HCEC 1CT (cell line): ENCODE measurements around the gene GPR135.
"Not testable (repeated sequence)": the region's sequence is repeated elsewhere in the genome, so short reads cannot be mapped to it uniquely, and the experiment has no call there.

Experiments
- DNase-seq: peaks from one replicate; pipeline ENCODE4 v3.0.0-alpha.2; 2017

GPR135 gene

DNA sequence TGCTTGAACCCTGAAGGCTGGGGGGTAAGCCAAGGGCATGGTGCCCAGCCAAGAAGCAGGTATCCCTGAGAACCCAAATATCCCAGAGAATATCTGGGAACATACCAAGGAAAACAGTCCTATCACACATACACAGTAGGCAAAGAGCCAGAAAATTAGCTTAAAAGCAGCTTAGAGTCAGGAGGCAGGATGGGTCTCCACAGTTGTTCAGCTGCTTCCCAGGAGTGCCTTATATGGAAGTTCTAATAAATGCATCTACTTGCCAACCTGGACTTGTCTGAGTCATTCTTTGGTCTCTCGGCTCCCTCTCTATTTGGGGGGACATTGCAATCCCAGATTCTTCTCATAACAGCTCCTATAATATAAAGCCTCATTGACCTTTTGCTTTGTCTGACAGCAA, 9.0 kb upstream of the GPR135 start:
- peak; percentile 72 for DNase-seq

DNA sequence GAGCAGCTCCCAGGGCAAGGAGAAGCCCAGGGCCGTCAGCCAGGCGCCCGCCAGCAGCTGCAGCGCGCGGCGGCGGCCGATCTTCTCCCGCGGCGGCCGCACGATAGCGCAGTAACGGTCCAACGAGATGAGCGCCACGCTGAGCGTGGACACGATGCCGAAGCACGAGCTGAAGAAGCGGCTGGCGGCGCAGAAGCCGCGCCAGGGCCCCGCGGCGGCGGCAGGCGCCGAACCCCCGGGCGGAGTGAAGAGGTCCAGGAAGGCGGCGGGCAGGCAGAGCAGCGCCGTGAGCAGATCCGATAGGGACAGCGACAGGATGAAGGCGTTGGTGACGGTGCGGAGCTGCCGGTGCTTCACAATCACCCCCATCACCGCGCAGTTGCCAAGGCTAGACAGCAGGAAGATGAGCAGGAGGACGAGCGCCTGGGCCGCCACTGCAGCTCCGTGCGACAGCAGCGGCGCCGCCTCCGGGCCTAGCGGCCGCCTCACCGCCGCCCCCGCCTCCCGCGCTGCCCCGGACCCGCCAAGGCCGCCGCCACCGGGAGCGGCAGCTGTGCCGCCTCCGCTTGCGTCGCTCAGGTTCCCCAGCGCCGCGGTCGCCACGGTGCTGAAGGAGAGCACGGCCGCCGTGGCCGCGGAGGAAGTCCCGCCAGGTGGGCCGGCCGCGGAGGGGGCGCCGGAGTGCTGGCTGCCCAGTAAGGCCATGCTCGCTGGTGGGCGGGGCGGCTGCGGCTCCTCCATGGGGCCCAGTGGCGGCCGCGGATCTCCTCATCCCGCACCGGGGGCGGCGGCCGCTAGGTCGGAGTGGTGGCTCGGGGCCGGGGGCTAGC, 479 bp downstream of the GPR135 start:
- DNase-seq = peak; percentile 34

DNA sequence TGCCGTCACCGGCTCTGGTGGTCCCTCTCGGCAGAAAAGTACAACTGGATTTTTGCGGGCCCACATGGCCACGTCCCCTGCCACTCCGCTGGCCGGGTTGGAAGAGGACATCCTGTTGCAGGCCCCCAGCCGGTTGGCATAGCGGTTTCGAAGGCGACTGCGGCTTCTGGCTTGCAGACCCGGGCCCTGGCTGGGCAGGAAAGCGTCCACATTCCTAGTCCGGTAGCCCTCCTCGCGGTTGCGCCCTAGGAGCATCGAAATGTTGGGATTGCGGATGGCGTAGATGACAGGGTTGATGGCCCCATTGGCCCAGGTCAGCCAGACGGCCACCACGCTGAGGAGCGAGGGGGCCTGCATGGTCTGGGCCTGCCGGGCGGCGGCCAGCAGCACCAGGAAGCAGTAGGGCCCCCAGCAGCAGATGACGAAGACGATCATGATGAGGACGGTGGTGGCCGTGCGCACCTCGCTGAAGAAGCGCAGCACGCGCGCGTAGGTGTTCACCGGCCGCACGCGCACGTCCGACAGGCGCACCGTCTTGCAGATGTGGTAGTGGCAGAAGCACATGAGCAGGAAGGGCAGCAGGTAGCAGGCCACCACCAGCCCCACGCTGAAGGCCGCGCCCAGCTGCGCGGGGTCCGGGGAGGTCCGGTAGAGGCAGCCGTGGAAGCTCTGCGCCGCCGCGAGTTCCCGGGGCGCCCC, 1.2 kb downstream of the GPR135 start:
- DNase-seq = no peak

DNA sequence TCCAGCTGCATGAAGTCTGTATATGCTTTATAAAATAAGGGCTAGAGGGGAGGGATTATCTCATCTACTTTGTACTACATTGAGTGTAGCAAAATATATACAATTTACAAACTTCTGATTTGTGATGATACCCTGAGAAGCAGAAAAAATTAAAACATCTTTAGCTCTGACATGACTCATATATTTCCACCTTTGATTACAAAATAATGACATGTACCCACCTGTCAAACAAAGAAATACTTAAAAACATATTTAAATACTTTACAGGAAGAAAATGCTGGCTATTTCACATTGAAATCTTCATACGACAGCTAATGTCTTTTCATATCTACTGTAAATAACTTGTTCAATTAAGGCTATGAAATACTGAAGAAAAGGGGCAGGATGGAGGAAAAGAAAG, 3.3 kb downstream of the GPR135 start:
- no peak for DNase-seq

DNA sequence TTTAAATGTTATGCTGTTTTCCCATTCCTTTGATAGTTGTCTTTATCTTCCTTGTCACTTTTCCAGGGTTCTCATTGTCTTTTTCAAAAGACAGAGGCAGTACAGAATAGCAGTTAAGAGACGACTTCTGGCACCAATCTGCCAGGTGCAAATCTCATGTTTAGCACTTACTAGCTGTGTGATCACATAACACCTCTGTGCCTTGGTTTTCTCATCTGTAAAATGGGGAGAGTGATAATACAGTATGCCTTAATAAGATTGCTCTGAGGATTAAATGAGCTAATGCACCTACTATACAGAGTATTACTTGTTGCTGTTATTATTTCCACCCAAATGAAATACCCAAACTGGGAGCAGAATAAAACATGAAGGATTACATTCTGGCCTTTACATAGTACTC, 4.8 kb downstream of the GPR135 start:
- no peak for DNase-seq

DNA sequence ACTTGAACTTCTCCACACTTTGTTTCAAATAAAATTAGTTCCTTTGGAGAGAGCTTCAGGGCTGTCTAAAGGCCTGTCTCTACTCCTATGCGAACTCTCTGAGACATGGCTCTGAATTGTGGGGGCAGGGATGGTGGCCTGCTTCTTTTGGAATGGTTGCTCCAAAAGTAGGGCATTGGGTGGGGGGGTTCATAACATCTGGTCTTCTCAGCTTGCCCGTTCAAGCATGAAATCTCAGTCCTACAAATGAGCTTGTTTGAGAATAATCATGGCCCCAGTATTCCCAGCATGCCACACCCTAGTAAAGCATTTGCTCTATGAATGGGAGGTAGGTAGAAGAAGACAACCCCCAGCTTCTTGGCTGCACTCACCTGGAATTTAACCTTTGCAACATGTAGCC, 6.7 kb downstream of the GPR135 start:
- no peak for DNase-seq

DNA sequence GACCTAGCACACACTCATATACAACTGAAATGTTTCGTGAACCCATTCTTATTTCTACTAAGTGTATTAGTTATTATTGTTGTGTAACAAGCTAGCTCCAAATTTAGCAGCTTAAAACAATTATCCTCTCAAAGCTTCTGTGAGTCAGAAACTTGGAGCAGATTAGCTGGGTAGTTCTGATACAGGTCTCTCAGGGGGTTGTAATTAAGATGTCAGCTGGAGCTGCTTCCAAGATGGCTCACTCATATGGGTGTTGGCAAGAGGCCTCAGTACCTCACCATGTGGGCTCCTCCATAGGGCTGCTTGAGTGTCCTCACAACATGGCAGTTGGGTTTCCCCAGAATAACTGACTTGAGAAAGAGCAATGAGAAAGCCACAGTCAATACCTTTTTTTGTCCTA, 9.8 kb downstream of the GPR135 start:
- peak; percentile 19 for DNase-seq

DNA sequence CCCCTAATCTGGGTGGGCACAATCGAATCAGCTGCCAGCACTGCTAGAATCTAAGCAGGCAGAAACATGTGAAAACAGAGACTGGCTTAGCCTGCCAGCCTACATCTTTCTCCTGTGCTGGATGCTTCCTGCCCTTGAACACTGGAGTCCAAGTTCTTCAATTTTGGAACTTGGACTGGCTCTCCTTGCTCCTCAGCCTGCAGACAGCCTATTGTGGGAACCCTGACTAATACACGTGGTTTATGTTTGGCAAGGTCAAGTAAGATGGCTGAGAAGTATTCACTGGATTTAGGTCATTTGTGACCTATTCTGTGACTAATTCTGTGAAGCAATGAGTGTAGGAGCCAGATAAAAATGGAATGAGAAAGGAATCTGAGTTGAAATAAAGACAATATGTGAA, 11.0 kb downstream of the GPR135 start:
- DNase-seq = peak; percentile 94

DNA sequence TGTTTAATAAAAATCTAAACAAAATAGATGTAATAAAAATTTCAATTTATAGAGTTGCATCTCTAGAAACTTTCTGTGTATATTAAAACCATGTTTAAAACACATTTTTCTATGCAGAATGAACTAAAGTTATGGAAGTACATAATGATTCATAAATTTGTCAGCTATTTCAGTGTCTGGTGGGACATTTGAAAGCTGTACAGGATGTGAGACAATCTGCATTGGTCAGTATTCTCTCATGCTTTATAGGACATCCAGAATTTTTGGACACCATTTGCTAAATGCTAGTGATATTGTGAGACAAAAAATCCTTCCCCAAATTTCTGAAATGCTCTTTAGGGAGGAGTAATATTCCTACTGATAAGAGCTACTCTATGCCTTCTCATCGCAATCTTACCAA, 13.3 kb downstream of the GPR135 start:
- DNase-seq = peak; percentile 23

DNA sequence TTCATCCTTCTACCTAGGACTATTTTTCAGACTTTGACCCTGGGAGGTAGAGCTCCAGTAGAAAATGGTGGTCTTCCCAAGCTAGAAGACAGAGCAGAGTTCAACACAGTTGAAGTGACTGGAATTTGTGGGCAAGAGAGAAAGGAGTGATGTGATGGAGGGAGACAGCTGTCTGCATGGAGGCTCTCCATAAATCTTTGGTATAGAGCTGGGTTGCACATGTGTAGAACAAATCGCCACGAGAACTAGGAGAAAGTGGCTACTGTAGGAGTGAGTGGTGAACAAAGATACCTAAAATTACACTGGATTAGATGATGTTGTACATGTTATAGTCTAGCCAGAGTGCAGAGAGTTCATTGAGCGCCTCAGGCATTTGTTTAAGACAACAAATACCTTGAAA, 14.5 kb downstream of the GPR135 start:
- DNase-seq = no peak

DNA sequence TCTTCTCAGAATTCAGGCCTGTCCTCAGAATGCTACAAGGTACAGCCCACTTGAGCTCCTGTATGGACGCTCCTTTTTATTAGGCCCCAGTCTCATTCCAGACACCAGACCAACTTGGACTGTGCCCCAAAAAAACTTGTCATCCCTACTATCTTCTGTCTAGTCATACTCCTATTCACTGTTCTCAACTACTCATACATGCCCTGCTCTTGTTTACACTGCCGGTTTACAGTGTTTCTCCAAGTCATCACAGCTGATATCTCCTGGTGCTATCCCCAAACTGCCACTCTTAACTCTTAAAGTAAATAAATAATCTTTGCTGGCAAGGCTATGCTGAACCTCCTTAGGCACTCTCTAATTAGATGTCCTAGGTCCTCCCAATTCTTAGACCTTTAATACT, 16.5 kb downstream of the GPR135 start:
- not testable (repeated sequence) for DNase-seq

DNA sequence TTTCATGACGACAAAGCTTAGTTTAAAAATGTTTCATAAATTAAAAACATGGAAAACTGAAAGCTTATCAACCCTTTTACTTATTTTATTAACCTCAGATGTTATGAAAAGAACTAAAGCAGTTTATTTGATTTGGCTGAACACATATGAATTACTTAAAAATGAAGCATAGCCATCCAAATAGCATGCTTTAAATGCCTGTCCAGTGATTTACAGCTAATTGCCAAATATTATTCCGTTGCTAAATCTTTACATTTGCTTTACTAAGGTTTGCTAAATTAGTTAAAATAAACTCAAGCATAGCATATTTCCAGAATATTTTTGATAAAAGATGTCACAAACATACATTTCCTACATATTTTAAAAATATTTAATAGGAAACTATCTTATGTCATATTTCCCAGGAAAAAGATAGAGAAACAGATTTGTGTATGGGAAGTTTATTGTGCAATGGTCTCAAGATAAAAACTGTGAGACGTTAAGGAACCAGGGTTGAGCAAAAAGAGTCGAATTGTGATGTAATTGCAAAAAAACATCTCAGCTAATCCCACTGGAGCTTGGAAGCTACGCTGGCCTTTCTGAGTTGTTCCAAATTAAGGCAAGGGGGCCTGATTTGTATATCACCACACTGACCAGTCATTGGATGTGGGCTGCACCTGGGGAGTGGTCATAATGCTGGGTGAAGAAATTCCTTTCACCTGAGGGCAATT, 25.8 kb downstream of the GPR135 start:
- DNase-seq = peak; percentile 56

DNA sequence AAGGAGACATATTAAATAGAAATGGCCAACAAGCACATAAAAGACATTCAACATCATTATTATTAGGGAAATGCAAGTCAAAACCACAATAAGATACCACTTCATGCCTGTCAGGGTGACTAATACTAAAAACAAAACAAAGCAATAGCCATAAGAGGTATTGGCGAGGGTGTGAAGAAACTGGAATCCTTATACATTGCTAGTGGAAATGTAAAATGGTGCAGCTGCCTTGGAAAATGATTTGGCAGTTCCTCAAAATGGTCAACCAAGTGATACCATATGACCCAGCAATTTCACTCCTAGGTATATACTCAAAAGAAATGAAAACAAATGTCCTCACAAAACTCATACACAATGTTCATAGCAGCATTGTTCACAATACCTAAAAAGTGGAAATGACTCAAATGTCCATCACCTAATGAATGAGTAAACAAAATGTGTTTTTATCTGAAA, 27.0 kb downstream of the GPR135 start:
- DNase-seq = peak; percentile 89

DNA sequence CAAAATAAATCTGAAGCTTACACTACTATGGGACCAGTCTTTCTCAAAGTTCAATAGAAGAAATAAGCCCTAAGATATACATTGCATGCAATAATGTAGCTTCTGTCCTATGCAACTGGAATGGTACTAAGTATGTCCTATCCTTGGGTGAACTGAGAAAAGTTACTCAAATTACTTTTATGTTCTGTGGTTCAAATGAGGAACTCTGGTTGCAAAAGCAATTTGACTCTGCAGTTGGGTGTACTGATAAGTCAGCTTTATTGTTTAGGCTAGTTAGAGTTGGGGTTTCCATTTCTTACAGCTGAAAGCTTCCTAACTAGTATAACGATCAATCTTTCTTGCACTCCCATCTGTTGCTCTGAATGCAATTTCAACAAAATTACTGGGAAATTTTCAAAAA, 29.2 kb downstream of the GPR135 start:
- no peak for DNase-seq

DNA sequence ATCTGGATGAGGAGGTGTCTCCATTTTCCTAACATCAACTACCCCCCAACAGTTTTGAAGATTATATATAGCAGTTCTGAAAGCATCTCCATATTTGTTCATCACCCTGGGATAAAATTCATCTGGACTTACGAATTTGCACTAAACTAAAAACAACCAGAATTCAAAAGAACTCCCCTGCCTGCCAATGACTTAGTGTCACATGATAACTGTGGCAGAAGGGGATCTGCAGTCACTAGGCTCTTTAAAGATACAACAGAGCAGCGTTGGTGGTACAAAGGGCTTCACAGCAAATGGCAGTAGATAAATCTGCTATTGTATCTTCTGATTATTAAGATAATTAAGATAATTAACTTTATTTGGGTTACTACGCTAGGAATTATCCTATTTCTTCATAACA, 30.1 kb downstream of the GPR135 start:
- no peak for DNase-seq

DNA sequence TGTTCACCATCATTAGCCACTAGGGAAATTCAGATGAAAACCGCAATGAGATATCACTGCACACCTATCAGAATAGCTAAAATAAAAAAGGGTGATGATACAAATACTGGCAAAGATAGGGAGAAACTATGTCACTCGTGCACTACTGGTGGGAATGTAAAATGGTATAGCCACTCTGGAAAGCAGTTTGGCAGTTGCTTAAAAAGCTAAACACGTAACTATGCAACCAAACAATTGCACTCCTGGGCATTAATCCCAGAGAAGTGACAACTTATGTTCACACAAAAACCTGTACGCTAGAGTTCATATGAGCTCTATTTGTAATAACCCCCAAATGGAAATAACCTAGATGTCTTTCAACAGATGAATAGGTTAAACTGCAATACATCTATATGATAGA, 35.4 kb downstream of the GPR135 start:
- DNase-seq = no peak

DNA sequence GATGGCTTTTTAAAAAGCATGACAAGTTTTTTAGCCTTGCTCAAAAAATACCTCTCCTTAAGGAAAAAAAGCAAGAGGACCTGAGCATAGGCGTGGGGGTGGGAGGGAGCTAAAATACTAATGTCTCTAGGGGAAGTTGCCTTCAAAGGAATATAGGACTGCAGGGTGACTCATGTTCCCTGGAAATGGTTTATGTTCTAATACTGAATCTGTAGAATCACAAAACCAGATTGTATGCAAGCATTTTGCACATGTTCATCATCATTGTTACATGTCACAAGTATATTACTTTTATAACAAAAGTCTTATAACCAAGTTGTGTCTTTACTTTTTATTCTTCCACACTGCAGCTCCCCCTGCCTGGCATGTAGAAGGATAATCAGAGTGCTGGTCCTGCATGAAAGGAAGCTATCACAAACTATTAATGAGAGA, 36.6 kb downstream of the GPR135 start:
- DNase-seq = peak; percentile 86

DNA sequence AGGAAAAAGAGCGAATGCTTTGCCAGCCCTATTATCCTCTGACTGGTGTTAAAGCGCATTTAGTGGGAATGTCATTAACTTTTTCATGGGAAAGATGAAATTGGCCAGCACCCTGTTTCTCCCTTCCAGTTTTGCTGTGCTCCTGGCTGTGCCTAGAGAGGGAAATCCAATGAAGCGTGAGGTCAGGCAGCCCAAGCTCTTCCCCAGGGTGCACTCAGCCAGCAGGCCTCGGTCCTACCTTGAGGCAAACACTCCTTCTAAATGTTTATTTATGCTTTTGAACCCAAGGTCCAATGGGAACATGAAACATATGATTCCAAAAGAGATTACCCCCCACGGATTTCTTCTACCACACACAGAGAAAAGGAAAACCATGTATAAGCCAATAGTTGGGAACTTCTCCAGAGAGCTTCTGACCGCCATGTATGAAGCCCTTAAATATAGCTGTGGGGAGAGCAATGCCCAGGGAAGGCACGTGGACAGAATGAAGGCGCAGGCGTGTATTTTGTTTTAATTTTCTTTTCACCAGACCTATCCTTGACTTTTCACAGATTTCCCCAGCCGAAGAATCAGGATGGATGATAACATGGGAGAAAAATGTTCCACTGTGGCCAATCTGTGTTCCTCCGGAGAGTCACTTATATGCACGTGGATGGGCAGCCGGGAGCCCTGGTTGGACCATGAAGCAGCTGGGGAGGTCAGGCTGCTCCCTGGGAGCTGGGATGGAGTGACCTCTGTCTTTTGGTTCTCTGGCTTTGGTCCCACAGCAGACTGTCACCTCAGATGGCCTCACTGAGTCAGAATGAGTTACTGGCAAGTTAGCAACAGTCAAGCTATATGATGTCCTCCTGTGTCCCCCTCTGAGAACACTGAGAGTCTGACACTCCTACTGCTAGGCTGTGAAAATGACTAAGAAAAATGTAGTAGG, 37.3 kb downstream of the GPR135 start:
- DNase-seq = peak; percentile 81

DNA sequence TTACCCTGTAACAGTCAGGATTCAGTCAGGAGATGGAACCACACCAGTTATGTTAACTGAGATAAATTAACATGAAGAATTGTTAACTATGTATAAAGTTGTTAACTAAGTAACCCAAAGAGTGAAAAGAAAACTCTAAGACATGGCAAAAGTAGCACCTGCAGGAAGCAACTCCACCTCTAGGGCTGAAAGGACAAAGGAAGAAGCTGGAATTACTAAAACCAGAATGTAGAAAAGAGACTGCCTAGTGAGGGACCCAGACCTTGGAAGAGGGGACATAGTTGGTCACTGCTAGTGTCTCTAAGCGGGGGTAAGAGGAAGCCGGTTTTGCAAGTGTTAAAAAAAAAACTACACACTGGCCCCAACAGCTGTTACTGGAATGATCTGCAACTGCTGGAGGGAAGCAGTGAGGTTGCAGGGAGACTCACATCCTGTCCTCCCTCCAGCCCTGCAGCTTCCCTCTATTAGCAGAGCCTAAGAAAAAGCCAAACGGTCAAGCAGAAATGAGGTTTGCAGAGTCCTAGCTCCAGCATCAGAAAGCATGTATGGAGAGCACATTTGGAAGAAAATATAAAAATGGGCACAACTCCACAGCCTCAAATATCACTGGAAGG, 39.8 kb downstream of the GPR135 start:
- DNase-seq = peak; percentile 68

DNA sequence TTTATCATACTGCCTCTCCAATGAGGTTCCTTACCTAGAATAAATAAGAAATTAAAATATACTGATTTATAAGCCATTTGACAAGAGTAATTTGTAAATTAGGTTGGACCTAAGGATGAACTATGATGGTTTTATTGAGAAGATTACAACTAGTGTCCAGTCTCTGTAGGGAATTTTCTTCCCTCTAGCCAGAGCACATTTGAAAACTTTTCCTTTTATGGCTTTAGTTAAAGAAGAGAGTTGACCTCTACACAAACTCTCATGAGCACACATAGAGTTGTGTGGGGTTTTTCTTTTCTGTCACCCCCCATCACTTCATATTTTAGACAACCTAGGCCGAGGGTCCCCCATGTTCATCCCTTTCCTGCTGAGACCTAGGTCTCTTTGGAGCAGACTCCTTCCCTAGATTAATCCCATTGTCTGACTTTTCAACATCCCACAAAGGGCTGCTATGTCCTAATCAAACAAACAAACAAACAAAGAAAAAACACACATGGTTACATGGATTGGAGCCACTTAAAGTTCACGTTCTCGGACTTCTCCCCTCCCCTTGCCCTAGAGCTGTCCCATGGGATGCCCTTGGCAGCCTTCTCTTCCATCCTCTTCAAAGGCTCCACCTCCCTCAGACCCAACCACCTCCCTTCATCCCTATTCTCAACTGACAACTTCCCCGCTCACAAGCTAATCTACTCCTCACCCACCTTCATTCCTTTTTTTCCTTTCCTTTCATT, 40.7 kb downstream of the GPR135 start:
- no peak for DNase-seq
